Limb (tissue), 2 donors: ENCODE data around the gene ALK.

Experiments used
- DNase-seq, 2 donors: peaks; one replicate each; pipeline ENCODE4 v3.0.0-alpha.2; 2016; ENCODE audit errors: extremely low spot score in 2 of 2

The ALK gene

GRCh38 chr2:29164091-29164846 is 757.1 kb downstream of the ALK start:
- no peak for DNase-seq

- DNase-seq, result no peak
Observed at GRCh38 chr2:29162204-29162928, 759.0 kb downstream of the ALK start.

GRCh38 chr2:29160184-29160583 is 761.2 kb downstream of the ALK start:
- DNase-seq, result no peak

GRCh38 chr2:29159125-29159524 is 762.3 kb downstream of the ALK start:
- no peak for DNase-seq

GRCh38 chr2:29157131-29157530 is 764.3 kb downstream of the ALK start:
- DNase-seq, result no peak

- no peak for DNase-seq
Observed at GRCh38 chr2:29155578-29155977, 765.8 kb downstream of the ALK start.

- no peak for DNase-seq
Observed at GRCh38 chr2:29154610-29155009, 766.8 kb downstream of the ALK start.

- DNase-seq, result no peak
Observed at GRCh38 chr2:29147963-29148362, 773.4 kb downstream of the ALK start.

GRCh38 chr2:29146197-29146596 is 775.2 kb downstream of the ALK start:
- no peak for DNase-seq

- DNase-seq, result no peak
Observed at GRCh38 chr2:29143657-29144056, 777.7 kb downstream of the ALK start.
